ENCODE results near the gene XRCC3.

The XRCC3 gene

DNA sequence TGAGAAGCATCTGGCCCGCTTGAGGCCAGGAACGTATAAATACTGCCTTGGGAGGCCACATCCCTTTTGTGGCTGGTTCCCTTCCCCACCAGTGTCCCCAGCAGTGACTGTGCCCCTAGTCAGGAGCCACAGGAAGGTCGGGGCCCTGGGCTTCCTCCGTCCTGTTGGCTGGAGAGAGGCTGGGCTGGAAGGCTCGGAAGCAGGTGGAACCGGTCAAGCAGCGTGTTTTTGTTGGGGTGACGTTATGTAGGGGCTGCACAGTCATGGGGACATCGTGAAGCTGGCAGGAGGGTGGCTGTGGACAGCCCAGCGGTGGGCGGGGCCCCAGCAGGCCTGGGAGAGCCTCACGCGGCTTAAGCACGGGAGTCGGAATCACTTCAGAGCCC lies 10.1 kb downstream of the XRCC3 start:
- no peak overlapping the region for H3K27ac ChIP-seq (ENCODE audit: low read depth, low read length)
- no peaks in the 10 kb centered on the region; the same call in 1 of the 2 replicates for H3K79me2 ChIP-seq (ENCODE audit: insufficient read depth, low read length)
- H3K36me3 ChIP-seq (ENCODE audit: low read length): no peaks in the 10 kb centered on the region
- H3F3A ChIP-seq (ENCODE audit: insufficient read depth): peaks cover 23% of the 10 kb centered on the region
- H3K4me2 ChIP-seq (ENCODE audit: low read depth, low read length, poor library complexity, severe bottlenecking): no peak overlapping the region
- TF ChIP-seq CTCF (IDR thresholded peaks at IDR 0.05; ENCODE audit: insufficient read depth, low read length, poor library complexity, severe bottlenecking) (no peak), EZH2phosphoT487 (conservative IDR thresholded peaks at IDR 0.05; ENCODE audit: low read length) (no peak)
- H3K9me3 ChIP-seq (ENCODE audit: insufficient read depth, low read length): no peaks in the 10 kb centered on the region
- no peak overlapping the region for H3K9ac ChIP-seq (ENCODE audit: low read length)
- H4K20me1 ChIP-seq (ENCODE audit: low read depth, low read length): no peaks in the 10 kb centered on the region
- no peak overlapping the region for H3K4me3 ChIP-seq (ENCODE audit: insufficient read depth, low read length, poor library complexity, severe bottlenecking)
- H3K27me3 ChIP-seq (ENCODE audit: low read length): no peaks in the 10 kb centered on the region
- H3K9me2 ChIP-seq (replicated peaks; ENCODE audit: insufficient read depth, low read length): no peaks in the 10 kb centered on the region
- H2AFZ ChIP-seq (ENCODE audit: low read depth, low read length, severe bottlenecking): no peak overlapping the region

GRCh38 chr14:103704708-103705107 lies 10.5 kb downstream of the XRCC3 start:
- Histone ChIP-seq H3K4me2 (ENCODE audit: low read depth, low read length, poor library complexity, severe bottlenecking) (no peak overlapping the region), H4K20me1 (ENCODE audit: low read depth, low read length) (no peaks in the 10 kb centered on the region), H3K27ac (ENCODE audit: low read depth, low read length) (no peak overlapping the region), H3K36me3 (ENCODE audit: low read length) (no peaks in the 10 kb centered on the region), H3K9ac (ENCODE audit: low read length) (no peak overlapping the region), H2AFZ (ENCODE audit: low read depth, low read length, severe bottlenecking) (no peak overlapping the region), H3K79me2 (ENCODE audit: insufficient read depth, low read length) (no peaks in the 10 kb centered on the region; the same call in 1 of the 2 replicates), H3F3A (ENCODE audit: insufficient read depth) (peaks cover 24% of the 10 kb centered on the region), H3K4me3 (ENCODE audit: insufficient read depth, low read length, poor library complexity, severe bottlenecking) (no peak overlapping the region), H3K9me3 (ENCODE audit: insufficient read depth, low read length) (no peaks in the 10 kb centered on the region), H3K9me2 (replicated peaks; ENCODE audit: insufficient read depth, low read length) (no peaks in the 10 kb centered on the region), H3K27me3 (ENCODE audit: low read length) (no peaks in the 10 kb centered on the region)
- TF ChIP-seq CTCF (IDR thresholded peaks at IDR 0.05; ENCODE audit: insufficient read depth, low read length, poor library complexity, severe bottlenecking): no peak
- no peak for TF ChIP-seq EZH2phosphoT487 (conservative IDR thresholded peaks at IDR 0.05; ENCODE audit: low read length)

DNA sequence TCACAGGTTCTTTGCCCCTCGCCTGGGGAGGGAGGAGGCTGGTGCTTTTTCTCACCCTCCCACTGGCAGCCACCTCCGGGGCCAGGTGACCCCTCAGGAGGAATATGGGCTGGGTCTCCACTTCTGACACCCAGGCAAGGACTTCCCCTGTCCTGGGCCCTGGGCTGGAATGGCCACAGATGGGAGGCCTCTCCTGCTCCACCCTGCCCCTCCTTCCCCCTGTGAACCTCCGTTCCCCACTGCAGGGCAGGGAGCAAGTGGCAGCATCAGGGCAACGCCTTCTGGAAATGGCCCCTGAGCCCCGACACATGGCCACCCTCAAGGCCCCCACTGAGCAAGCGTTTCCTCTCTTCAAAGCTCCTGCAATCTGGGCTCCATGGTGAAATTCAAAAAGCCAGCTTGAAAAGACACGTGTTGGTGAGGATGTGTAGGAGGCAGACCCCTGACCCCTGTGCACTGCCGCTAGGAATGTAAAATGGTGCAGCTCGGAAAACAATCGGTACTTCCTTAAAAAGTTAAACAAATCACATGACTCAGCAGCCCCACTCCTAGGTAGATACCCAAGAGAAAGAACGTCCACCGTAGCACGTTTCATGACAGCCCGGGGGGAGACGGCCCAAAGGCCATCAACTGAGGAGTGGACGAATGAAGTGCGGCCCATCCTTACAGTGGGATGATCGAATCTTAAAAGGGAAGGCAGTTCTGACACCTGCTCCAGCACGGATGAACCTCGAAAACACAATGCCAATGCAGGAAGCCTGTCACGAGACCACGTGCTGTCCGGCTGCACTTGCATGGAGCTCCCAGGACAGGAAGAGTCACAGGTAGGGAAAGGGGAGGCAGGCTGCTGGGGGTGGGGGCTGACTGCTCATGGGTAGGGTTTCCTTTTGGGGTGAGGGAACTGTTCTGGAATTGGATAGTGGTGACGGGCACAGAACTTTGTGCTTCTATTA lies 11.5 kb downstream of the XRCC3 start:
- Histone ChIP-seq H3K27me3 (ENCODE audit: low read length) (no peaks in the 10 kb centered on the region), H3F3A (ENCODE audit: insufficient read depth) (peaks cover 33% of the 10 kb centered on the region), H3K27ac (ENCODE audit: low read depth, low read length) (no peak overlapping the region), H4K20me1 (ENCODE audit: low read depth, low read length) (no peaks in the 10 kb centered on the region), H3K79me2 (ENCODE audit: insufficient read depth, low read length) (no peaks in the 10 kb centered on the region), H3K9me3 (ENCODE audit: insufficient read depth, low read length) (no peaks in the 10 kb centered on the region), H3K4me3 (ENCODE audit: insufficient read depth, low read length, poor library complexity, severe bottlenecking) (no peak overlapping the region), H3K36me3 (ENCODE audit: low read length) (no peaks in the 10 kb centered on the region), H3K9me2 (replicated peaks; ENCODE audit: insufficient read depth, low read length) (no peaks in the 10 kb centered on the region), H3K9ac (ENCODE audit: low read length) (no peak overlapping the region), H2AFZ (ENCODE audit: low read depth, low read length, severe bottlenecking) (no peak overlapping the region), H3K4me2 (ENCODE audit: low read depth, low read length, poor library complexity, severe bottlenecking) (no peak overlapping the region)
- no peak for TF ChIP-seq CTCF (IDR thresholded peaks at IDR 0.05; ENCODE audit: insufficient read depth, low read length, poor library complexity, severe bottlenecking)
- TF ChIP-seq EZH2phosphoT487 (conservative IDR thresholded peaks at IDR 0.05; ENCODE audit: low read length): no peak

All from SU-DHL-6 (cell line).